Caco-2 (cell line): ENCODE results near the gene SLC35G2. TPM values are rescaled to one million over a fixed set of nuclear protein-coding genes. Genes with fewer than 3 reads are reported as not detected.
A peak's percentile ranks its signal among the peaks of the same experiment; 100 is the strongest.

Source experiments
- BruUV-seq: library from RNA; stranded (reverse); fragments of 400-500 nt; replicated peaks from 2 replicates; lab custom pipeline; 2021; lab: Mats Ljungman, UMichigan
- CTCF ChIA-PET: fragments of 300-600 bp; sonication (Branson Sonifier 250); formaldehyde crosslinking; loops from one replicate; lab custom pipeline; 2022; ENCODE audit warnings: antibody characterized with exemption; lab: Charles Lee
- POLR2A ChIA-PET: fragments of 300-600 bp; sonication (Branson Sonifier 250); formaldehyde crosslinking; loops from one replicate; lab custom pipeline; 2022; ENCODE audit warnings: antibody characterized with exemption; lab: Charles Lee
- DNase-seq, 2 experiments: peaks; one replicate each; pipeline versions ENCODE4 v3.0.0 to v3.0.0-alpha.2; 2020 to 2022
- H3K27me3 ChIP-seq: replicated peaks from 2 replicates; pipeline ENCODE4 v1.6.0; 2011; ENCODE audit warnings: low read length; ENCODE audit not compliant: control insufficient read depth, insufficient read depth
- H3K36me3 ChIP-seq: 2 replicates; pipeline ENCODE4 v1.5.1; 2011; ENCODE audit warnings: low read length; ENCODE audit not compliant: control insufficient read depth, insufficient read depth
- H3K4me1 ChIP-seq: fragments of 250-450 bp; sonication (Bioruptor Pico); 2 replicates; pipeline ENCODE4 v1.5.1; 2020; ENCODE audit warnings: mild to moderate bottlenecking
- H3K4me3 ChIP-seq: 2 replicates; pipeline ENCODE4 v1.5.1; 2011; ENCODE audit warnings: low read depth, mild to moderate bottlenecking, control low read depth, low read length
- H3K9me3 ChIP-seq: fragments of 250-450 bp; sonication (Bioruptor Pico); 2 replicates; pipeline ENCODE4 v1.5.1; 2020; ENCODE audit warnings: mild to moderate bottlenecking, moderate library complexity
- H3K27ac Mint-ChIP-seq: one replicate; pipeline ENCODE4 v1.8.0; 2022; ENCODE audit warnings: mixed read lengths; ENCODE audit not compliant: unreplicated experiment
- H3K27me3 Mint-ChIP-seq: one replicate; pipeline ENCODE4 v1.8.0; 2022; ENCODE audit warnings: mixed read lengths; ENCODE audit not compliant: insufficient read depth, unreplicated experiment
- H3K36me3 Mint-ChIP-seq: one replicate; pipeline ENCODE4 v1.8.0; 2022; ENCODE audit warnings: mild to moderate bottlenecking, mixed read lengths; ENCODE audit not compliant: insufficient read depth, unreplicated experiment
- H3K4me1 Mint-ChIP-seq: one replicate; pipeline ENCODE4 v1.8.0; 2022; ENCODE audit warnings: low read depth, mixed read lengths; ENCODE audit not compliant: unreplicated experiment
- H3K4me3 Mint-ChIP-seq: one replicate; pipeline ENCODE4 v1.8.0; 2022; ENCODE audit warnings: mild to moderate bottlenecking, moderate library complexity, mixed read lengths; ENCODE audit not compliant: unreplicated experiment
- H3K9me3 Mint-ChIP-seq: one replicate; pipeline ENCODE4 v1.8.0; 2022; ENCODE audit warnings: mixed read lengths; ENCODE audit not compliant: unreplicated experiment
- CTCF ChIP-seq, 2 experiments: fragments of 200-600 bp in 1 of 2; IDR thresholded peaks; 1 replicate in 1 of 2; 2 replicates in 1 of 2; pipeline versions ENCODE4 v1.5.1 to v1.8.0; 2011 to 2022; ENCODE audit warnings: antibody characterized with exemption in 1 of 2, control low read depth in 1 of 2, inconsistent platforms in 1 of 2, low read depth in 1 of 2, low read length in 1 of 2, mild to moderate bottlenecking in 1 of 2, moderate library complexity in 1 of 2; ENCODE audit not compliant: insufficient read depth in 1 of 2, severe bottlenecking in 1 of 2, unreplicated experiment in 1 of 2
- intact Hi-C: fragments of 100-400 bp; cut with micrococcal nuclease; formaldehyde crosslinking; loops from one replicate; pipeline ENCODE4 v1.10.0; 2022; ENCODE audit not compliant: unreplicated experiment
- total RNA-seq: library from RNA; stranded (reverse); gene quantifications from 2 replicates; pipeline ENCODE4 v1.2.3, GENCODE V29; 2022

The SLC35G2 gene
- total RNA-seq, 1 experiment from 2014 or later, result 4.2 TPM

GRCh38 chr3:136835089-136835812, 16.3 kb downstream of the SLC35G2 start:
- H3K36me3 Mint-ChIP-seq, result peaks cover 10% of the 10 kb centered on the region
- H3K4me1 ChIP-seq, result no peaks in the 10 kb centered on the region
- no peak for TF ChIP-seq CTCF (IDR thresholded peaks at IDR 0.05; ENCODE audit: insufficient read depth in 1 of 2, low read depth in 1 of 2, low read length in 1 of 2, severe bottlenecking in 1 of 2, unreplicated experiment in 1 of 2)
- ChIA-PET CTCF (no interaction called here), POLR2A (no interaction called here)
- DNase-seq, result no peak
- H3K27me3 Mint-ChIP-seq, result no peaks in the 10 kb centered on the region
- H3K4me3 ChIP-seq, result no peak overlapping the region
- no peaks in the 10 kb centered on the region for H3K36me3 ChIP-seq
- no peak overlapping the region for H3K4me3 Mint-ChIP-seq
- no TSS peak for BruUV-seq
- H3K9me3 ChIP-seq, result 0 out of 2 replicates have a peak, but pooled peaks cover 3% of the 10 kb centered on the region
- H3K4me1 Mint-ChIP-seq, result no peaks in the 10 kb centered on the region
- H3K27me3 ChIP-seq, result no peaks in the 10 kb centered on the region
- H3K9me3 Mint-ChIP-seq, result no peaks in the 10 kb centered on the region
- intact Hi-C loops, result no loop called here
- H3K27ac Mint-ChIP-seq, result no peak overlapping the region

GRCh38 chr3:136835813-136836510, 17.0 kb downstream of the SLC35G2 start:
- Mint-ChIP-seq H3K36me3 (peaks cover 10% of the 10 kb centered on the region), H3K4me1 (no peaks in the 10 kb centered on the region), H3K27me3 (no peaks in the 10 kb centered on the region), H3K9me3 (no peaks in the 10 kb centered on the region), H3K27ac (peak overlapping the region; percentile 18), H3K4me3 (no peak overlapping the region)
- no TSS peak for BruUV-seq
- ChIA-PET CTCF (interaction anchor here (0.6 kb wide), 1 partner anchor 644 kb away, joined by 3 read pairs; no protein-coding TSS in a partner anchor), POLR2A (no interaction called here)
- Histone ChIP-seq H3K4me1 (no peaks in the 10 kb centered on the region), H3K27me3 (no peaks in the 10 kb centered on the region), H3K9me3 (0 out of 2 replicates have a peak, but pooled peaks cover 3% of the 10 kb centered on the region), H3K4me3 (no peak overlapping the region), H3K36me3 (no peaks in the 10 kb centered on the region)
- DNase-seq, result no peak
- TF ChIP-seq CTCF (IDR thresholded peaks at IDR 0.05; ENCODE audit: insufficient read depth in 1 of 2, low read depth in 1 of 2, low read length in 1 of 2, severe bottlenecking in 1 of 2, unreplicated experiment in 1 of 2), result no peak
- intact Hi-C loops, result no loop called here

- Mint-ChIP-seq H3K4me1 (no peaks in the 10 kb centered on the region), H3K9me3 (no peaks in the 10 kb centered on the region), H3K4me3 (no peak overlapping the region), H3K27ac (peak overlapping the region; percentile 18), H3K27me3 (no peaks in the 10 kb centered on the region), H3K36me3 (peaks cover 5% of the 10 kb centered on the region)
- H3K27me3 ChIP-seq, result no peaks in the 10 kb centered on the region
- intact Hi-C loops, result no loop called here
- POLR2A ChIA-PET, result no interaction called here
- CTCF ChIA-PET, result interaction anchor here (0.6 kb wide), 1 partner anchor 643 kb away, joined by 3 read pairs; no protein-coding TSS in a partner anchor
- H3K9me3 ChIP-seq, result 0 out of 2 replicates have a peak, but pooled peaks cover 3% of the 10 kb centered on the region
- no peak overlapping the region for H3K4me3 ChIP-seq
- TF ChIP-seq CTCF (IDR thresholded peaks at IDR 0.05; ENCODE audit: insufficient read depth in 1 of 2, low read depth in 1 of 2, low read length in 1 of 2, severe bottlenecking in 1 of 2, unreplicated experiment in 1 of 2), result no peak
- no TSS peak for BruUV-seq
- H3K4me1 ChIP-seq, result no peaks in the 10 kb centered on the region
- H3K36me3 ChIP-seq, result no peaks in the 10 kb centered on the region
- DNase-seq, result no peak
Observed at GRCh38 chr3:136836511-136837156, 17.7 kb downstream of the SLC35G2 start.
